ENCODE data around the gene UBE2I. TPM values are rescaled to one million over a fixed set of nuclear protein-coding genes. Genes with fewer than 3 reads are reported as not detected.

Gene UBE2I
- total RNA-seq, 2 donors from 2014 or later: 101 to 143 TPM

DNA sequence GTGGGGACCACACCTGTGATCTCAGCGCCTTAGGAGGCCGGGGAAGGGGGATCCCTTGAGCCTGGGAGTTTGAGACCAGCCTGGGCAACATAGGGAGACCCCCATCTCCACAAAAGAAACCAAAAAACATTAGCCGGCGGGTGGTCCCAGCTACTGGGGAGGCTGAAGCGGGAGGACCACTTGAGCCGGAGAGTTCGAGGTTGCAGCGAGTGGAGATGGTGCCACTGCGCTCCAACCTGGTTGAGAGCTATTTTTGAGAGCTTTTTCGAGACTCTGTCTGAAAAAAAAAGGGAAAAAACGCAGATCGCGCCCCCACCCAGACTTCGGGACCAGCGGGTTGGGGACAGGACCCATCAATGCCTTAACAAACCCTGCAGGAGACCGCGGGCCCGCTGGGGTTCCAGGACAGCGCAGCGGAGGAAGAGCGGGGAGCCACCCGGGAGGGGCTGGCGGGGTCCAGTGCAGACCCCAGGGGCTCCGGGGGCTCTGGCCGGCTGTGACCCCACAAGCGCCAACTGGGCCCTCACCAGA lies 23.2 kb downstream of the UBE2I start:
- H3K27ac ChIP-seq: no peak overlapping the region
- H3K36me3 ChIP-seq: no peaks in the 10 kb centered on the region
- peak overlapping the region; percentile 33 for H3K4me3 ChIP-seq
- DNase-seq: no peak
- TF ChIP-seq, protein P1, sequence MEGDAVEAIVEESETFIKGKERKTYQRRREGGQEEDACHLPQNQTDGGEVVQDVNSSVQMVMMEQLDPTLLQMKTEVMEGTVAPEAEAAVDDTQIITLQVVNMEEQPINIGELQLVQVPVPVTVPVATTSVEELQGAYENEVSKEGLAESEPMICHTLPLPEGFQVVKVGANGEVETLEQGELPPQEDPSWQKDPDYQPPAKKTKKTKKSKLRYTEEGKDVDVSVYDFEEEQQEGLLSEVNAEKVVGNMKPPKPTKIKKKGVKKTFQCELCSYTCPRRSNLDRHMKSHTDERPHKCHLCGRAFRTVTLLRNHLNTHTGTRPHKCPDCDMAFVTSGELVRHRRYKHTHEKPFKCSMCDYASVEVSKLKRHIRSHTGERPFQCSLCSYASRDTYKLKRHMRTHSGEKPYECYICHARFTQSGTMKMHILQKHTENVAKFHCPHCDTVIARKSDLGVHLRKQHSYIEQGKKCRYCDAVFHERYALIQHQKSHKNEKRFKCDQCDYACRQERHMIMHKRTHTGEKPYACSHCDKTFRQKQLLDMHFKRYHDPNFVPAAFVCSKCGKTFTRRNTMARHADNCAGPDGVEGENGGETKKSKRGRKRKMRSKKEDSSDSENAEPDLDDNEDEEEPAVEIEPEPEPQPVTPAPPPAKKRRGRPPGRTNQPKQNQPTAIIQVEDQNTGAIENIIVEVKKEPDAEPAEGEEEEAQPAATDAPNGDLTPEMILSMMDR (IDR thresholded peaks at IDR 0.05): no peak
- H3K9ac ChIP-seq (ENCODE audit: low read depth in 2 of 2, low read length in 2 of 2): peak overlapping the region in 1 of 2 donors; percentile 8
- H3K4me1 ChIP-seq: peaks cover 19% of the 10 kb centered on the region
- peaks cover 49% of the 10 kb centered on the region for H3K27me3 ChIP-seq
- intact Hi-C loops (cut with DNase I): no loop called here
- no peaks in the 10 kb centered on the region for H3K9me3 ChIP-seq

DNA sequence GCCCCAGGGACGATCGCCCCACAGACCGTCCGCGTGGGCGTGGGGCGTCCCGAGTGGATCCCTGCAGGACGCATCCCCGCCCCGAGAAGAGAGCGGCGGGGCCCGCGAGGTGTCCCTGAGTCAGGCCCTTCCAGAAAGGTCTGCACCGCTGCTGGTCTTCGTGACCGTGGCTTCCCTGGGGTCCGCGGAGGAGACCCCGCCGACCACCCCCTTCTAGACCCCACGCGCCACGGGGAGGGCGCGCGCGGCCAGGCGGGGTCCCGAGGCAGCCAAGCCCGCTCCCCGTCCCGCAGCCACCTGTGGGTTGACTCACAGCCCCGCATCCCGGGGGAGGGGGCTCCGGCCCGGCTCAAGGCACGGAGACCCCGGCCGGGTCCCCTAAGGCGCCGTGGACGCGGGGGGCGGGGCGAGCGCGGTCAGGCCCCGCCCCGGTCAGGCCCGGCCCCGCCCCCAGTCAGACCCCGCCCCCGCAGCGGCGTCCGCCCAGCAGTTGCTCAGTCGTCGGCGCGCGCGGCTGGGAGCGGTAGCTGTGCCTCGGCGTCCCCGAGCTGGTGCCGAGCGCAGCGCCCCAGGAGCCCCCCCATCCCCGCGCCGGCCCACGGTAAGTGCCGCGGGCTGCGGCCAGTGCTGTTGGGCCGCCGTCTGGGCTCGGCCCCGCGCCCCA lies 23.8 kb downstream of the UBE2I start, which contains the start of gene BAIAP3:
TSS of gene BAIAP3 (plus strand) at position 497 of the 664 bp plus-strand sequence. CDS start 4,905 bp downstream, outside the sequence.
- H3K27ac ChIP-seq: no peak within 1 kb of the TSS
- H3K9me3 ChIP-seq: no peaks in the 10 kb centered on the region
- H3K9ac ChIP-seq (ENCODE audit: low read depth in 2 of 2, low read length in 2 of 2): peak within 1 kb of the TSS in 1 of 2 donors; percentile 60
- TF ChIP-seq, protein P1 (IDR thresholded peaks at IDR 0.05): no peak
- H3K27me3 ChIP-seq: peaks cover 49% of the 10 kb centered on the region
- peak; percentile 64 for DNase-seq
- H3K4me1 ChIP-seq: peaks cover 19% of the 10 kb centered on the region
- no peaks in the 10 kb centered on the region for H3K36me3 ChIP-seq
- intact Hi-C loops (cut with DNase I): no loop called here
- H3K4me3 ChIP-seq: peak within 1 kb of the TSS; percentile 33

DNA sequence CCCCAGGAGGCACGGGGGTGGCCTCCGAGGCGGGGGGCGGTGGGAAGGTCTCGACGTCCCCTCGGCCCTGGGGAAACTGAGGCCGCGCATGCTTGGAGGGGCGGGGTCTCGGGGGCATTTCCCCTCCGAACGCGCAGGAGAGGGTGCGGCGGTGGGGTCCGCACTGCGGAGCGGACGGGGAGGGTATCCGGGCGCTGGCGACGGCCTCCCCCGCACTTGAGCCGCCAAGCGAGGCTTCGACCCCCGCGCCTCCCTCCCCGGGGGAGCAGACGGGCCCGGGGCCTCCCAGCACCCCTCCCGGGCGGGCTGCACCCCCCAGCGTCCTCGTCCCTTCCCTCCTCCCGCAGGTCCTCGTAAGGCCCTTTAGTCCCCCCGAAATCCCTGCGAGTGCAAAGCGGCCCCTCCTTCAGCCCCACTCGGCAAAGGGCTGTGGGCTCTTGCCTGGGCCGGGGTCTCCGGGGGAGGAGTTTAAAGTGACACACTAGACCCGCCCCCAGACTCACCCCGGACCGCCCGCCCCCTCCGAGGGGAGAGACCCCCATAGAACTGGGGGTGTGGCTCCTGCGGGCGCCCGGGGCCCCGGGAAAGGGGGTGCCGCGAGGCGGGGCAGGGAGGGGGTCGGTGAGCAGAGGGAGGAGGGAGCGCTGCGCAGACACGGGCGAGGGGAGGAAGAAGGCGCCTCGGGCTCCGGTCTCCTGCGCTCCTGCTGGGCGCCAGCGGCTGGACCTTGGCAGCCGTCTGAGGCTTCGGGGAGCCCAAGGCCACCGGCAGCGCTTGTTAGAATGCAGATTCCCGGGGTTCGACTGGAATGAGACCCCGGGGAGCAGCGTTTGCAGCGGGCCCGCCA lies 24.6 kb downstream of the UBE2I start:
- Histone ChIP-seq H3K4me1 (peaks cover 19% of the 10 kb centered on the region), H3K36me3 (no peaks in the 10 kb centered on the region), H3K27me3 (peaks cover 49% of the 10 kb centered on the region), H3K9me3 (no peaks in the 10 kb centered on the region), H3K4me3 (peak overlapping the region; percentile 33), H3K9ac (ENCODE audit: low read depth in 2 of 2, low read length in 2 of 2) (peak overlapping the region in 1 of 2 donors; percentile 60), H3K27ac (no peak overlapping the region)
- TF ChIP-seq, protein P1 (IDR thresholded peaks at IDR 0.05): no peak
- intact Hi-C loops (cut with DNase I): no loop called here
- DNase-seq: no peak

DNA sequence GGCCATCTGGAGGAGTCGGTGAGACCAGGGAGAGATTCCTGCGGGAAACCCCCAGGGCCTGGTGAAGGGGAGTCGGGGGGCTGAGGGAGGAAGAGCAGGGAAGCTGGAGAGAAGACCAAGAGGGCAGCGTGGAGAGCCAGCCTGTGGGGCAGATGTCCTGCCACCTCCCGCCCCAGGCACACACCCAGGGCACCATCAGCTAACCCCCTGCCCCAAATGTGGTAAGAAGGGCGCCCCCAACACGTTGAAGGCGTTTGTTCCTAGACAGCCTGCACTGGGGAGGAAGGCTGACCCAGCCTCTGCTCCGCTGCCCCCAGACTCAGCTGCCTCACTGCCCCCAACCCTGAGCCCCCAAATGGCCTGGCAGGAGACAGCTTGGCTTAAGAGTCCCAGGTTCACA lies 25.3 kb downstream of the UBE2I start:
- Histone ChIP-seq H3K9me3 (no peaks in the 10 kb centered on the region), H3K27ac (no peak overlapping the region), H3K36me3 (no peaks in the 10 kb centered on the region), H3K9ac (ENCODE audit: low read depth in 2 of 2, low read length in 2 of 2) (no peak overlapping the region), H3K4me3 (peak overlapping the region; percentile 33), H3K4me1 (peaks cover 19% of the 10 kb centered on the region), H3K27me3 (peaks cover 49% of the 10 kb centered on the region)
- intact Hi-C loops (cut with DNase I): no loop called here
- TF ChIP-seq, protein P1 (IDR thresholded peaks at IDR 0.05): no peak
- no peak for DNase-seq

DNA sequence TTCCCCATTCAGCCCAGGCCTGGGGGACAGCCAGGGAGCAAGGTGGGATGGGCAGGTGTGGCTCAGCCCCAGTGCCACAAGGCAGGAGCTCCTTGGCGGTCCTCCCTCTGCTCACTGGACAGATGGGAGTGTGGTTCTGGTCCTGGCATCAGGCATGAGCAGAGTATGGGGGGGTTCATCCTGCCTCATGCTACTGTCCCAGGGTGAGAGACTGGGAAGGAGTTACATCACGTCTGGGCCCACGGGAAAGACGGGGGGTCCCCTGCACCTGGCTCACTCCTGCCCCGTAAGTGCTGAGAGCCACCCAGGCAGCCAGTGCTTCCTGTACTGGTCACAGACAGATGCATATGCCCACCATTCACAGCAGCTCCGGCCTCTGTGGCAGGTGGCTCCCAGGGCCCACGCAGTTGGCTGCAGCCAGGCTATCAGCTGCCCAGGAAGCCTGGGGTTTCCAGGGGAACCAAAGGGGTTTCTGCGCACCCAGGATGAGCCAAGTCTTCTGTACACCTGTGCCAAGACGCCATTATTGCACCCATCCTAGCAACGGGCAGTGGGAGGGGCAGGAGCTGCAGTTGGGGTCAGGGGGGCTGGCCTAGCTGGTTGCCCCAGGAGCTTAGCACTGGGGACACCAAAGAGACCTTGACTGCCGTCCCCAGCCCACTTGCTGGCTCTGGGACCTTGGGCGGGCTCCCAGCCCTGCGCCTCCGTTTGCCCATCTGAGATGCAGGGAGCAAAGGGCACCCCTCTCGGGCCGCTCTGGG lies 26.0 kb downstream of the UBE2I start:
- no peak for DNase-seq
- H3K27ac ChIP-seq: no peak overlapping the region
- peaks cover 19% of the 10 kb centered on the region for H3K4me1 ChIP-seq
- no peaks in the 10 kb centered on the region for H3K36me3 ChIP-seq
- no peaks in the 10 kb centered on the region for H3K9me3 ChIP-seq
- no peak overlapping the region for H3K9ac ChIP-seq (ENCODE audit: low read depth in 2 of 2, low read length in 2 of 2)
- no peak overlapping the region for H3K4me3 ChIP-seq
- intact Hi-C loops (cut with DNase I): no loop called here
- TF ChIP-seq, protein P1 (IDR thresholded peaks at IDR 0.05): no peak
- peaks cover 49% of the 10 kb centered on the region for H3K27me3 ChIP-seq

Measured in colonic mucosa (tissue), 4 donors.